ENCODE measurements around the gene SLAMF6. TPM values are rescaled to one million over a fixed set of nuclear protein-coding genes. Genes with fewer than 3 reads are reported as not detected.
"Not testable (repeated sequence)": the region's sequence is repeated elsewhere in the genome, so short reads cannot be mapped to it uniquely, and the experiment has no call there.

The SLAMF6 gene
- total RNA-seq, 3 donors from 2014 or later (not counting 1 experiment from before 2014, with no cell fraction given), result 66.7 to 88.2 (median 68.1) TPM

DNA sequence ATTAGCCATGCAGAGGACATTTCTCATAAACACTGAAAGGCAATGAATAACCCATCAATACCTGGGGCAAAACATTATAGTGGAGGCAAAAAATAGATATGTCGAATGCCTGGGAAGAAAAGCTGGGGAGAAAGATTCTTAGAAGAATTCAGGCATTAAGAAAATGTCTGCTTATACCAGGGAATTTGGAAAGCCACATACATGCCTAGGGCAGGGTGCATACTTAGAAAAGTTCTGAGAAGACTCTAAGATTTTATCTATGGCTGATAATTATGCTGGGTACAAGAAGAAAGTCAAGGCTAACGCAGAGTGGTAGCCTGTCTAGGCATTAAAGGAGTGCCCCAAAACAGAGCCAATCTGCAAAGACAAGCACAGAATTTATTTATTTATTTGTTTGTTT is 18.4 kb downstream of the SLAMF6 start:
- Mint-ChIP-seq H3K36me3 (peaks cover 30% of the 10 kb centered on the region), H3K9me3 (peaks cover 9 to 19% of the 10 kb centered on the region in 2 donors), H3K27ac (peak overlapping the region; percentile 57 to 93), H3K4me3 (no peak overlapping the region), H3K4me1 (peaks cover 58 to 82% of the 10 kb centered on the region in 2 donors), H3K27me3 (ENCODE audit: low read depth in 2 of 2) (no peaks in the 10 kb centered on the region)
- H3K9me3 ChIP-seq (ENCODE audit: control insufficient read depth, insufficient read depth, low read length), result peaks cover 4% of the 10 kb centered on the region
- DNase-seq (no peak), ATAC-seq (no peak)
- 94% methylated on average over 2 of the region's 2 CpGs for WGBS (ENCODE audit: insufficient coverage)
- H3K27me3 ChIP-seq (ENCODE audit: control insufficient read depth, insufficient read depth, low read length), result no peaks in the 10 kb centered on the region
- peaks cover 19% of the 10 kb centered on the region for H3K36me3 ChIP-seq (ENCODE audit: control insufficient read depth, insufficient read depth, low read length)
- TF ChIP-seq, protein P1, sequence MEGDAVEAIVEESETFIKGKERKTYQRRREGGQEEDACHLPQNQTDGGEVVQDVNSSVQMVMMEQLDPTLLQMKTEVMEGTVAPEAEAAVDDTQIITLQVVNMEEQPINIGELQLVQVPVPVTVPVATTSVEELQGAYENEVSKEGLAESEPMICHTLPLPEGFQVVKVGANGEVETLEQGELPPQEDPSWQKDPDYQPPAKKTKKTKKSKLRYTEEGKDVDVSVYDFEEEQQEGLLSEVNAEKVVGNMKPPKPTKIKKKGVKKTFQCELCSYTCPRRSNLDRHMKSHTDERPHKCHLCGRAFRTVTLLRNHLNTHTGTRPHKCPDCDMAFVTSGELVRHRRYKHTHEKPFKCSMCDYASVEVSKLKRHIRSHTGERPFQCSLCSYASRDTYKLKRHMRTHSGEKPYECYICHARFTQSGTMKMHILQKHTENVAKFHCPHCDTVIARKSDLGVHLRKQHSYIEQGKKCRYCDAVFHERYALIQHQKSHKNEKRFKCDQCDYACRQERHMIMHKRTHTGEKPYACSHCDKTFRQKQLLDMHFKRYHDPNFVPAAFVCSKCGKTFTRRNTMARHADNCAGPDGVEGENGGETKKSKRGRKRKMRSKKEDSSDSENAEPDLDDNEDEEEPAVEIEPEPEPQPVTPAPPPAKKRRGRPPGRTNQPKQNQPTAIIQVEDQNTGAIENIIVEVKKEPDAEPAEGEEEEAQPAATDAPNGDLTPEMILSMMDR (IDR thresholded peaks at IDR 0.05), result no peak
- intact Hi-C loops (cut with micrococcal nuclease), result no loop called here
- no peak overlapping the region for H3K4me3 ChIP-seq (ENCODE audit: low read length)
- H3K27ac ChIP-seq (ENCODE audit: low read length), result no peak overlapping the region
- peaks cover 16% of the 10 kb centered on the region for H3K4me1 ChIP-seq (ENCODE audit: control insufficient read depth, insufficient read depth, low read length)

DNA sequence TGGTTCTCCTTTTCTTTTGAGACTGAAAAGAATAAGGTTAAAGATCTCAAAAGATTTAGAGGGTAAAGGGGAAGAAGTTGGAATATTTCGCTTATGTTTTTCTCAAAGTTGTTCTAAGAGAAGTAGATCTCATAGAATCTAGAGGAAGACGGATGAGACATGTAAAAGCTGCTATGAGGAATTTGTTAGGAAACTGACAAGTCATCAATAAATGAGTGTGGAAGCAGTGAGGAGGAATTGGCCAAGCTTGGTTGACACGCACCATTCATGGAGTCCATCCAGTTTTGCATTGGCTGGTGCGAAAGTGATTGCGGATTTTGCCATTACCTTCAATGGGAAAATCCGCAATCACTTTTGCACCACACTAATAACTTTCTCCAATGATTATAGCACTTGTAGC is 20.0 kb downstream of the SLAMF6 start:
- no peak overlapping the region for H3K4me3 ChIP-seq (ENCODE audit: low read length)
- Mint-ChIP-seq H3K36me3 (peaks cover 45% of the 10 kb centered on the region), H3K27ac (peak overlapping the region; percentile 57 to 93), H3K27me3 (ENCODE audit: low read depth in 2 of 2) (no peaks in the 10 kb centered on the region), H3K4me1 (peaks cover 62 to 84% of the 10 kb centered on the region in 2 donors), H3K4me3 (peak overlapping the region; percentile 7), H3K9me3 (peaks cover 9 to 16% of the 10 kb centered on the region in 2 donors)
- over 99% methylated on average over 6 of the region's 6 CpGs for WGBS (ENCODE audit: insufficient coverage)
- TF ChIP-seq, protein P1 (IDR thresholded peaks at IDR 0.05), result no peak
- H3K9me3 ChIP-seq (ENCODE audit: control insufficient read depth, insufficient read depth, low read length), result peaks cover 4% of the 10 kb centered on the region
- H3K27ac ChIP-seq (ENCODE audit: low read length), result no peak overlapping the region
- intact Hi-C loops (cut with micrococcal nuclease), result no loop called here
- peaks cover 19% of the 10 kb centered on the region for H3K36me3 ChIP-seq (ENCODE audit: control insufficient read depth, insufficient read depth, low read length)
- H3K27me3 ChIP-seq (ENCODE audit: control insufficient read depth, insufficient read depth, low read length), result no peaks in the 10 kb centered on the region
- DNase-seq, result no peak
- H3K4me1 ChIP-seq (ENCODE audit: control insufficient read depth, insufficient read depth, low read length), result peaks cover 16% of the 10 kb centered on the region
- no peak for ATAC-seq

DNA sequence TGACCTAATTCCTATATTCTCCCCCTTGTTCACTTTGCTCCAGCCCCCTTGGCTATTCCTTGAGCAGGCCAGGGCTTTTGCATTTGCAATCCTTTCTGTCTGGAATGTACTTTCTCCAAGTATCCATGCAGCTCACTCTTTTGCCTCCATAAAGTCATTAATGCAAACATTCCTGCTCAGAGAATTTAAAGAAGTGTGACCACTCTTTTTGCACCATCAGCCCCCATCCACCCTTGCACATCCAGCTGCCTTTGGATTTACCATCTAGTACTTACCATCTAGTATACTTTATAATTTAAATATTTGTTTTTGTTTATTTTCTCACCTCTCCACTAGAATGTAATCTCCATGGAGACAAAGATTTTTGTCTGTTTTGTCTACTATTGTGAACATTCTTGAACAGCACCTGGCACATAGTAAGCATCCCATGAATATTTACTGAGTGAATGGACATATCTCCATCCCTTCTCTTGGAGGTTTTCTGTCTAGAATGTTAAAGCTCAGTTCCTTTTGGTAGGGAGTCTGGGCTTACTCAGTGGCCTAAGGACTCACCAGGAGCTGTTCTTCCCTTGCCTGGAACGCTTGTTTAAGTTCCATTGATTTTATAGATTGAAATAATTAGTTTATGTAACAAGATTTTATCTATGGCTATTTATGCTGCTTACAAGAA is 22.6 kb downstream of the SLAMF6 start:
- peaks cover 21% of the 10 kb centered on the region for H3K36me3 ChIP-seq (ENCODE audit: control insufficient read depth, insufficient read depth, low read length)
- no peaks in the 10 kb centered on the region for H3K27me3 ChIP-seq (ENCODE audit: control insufficient read depth, insufficient read depth, low read length)
- H3K4me3 ChIP-seq (ENCODE audit: low read length), result no peak overlapping the region
- H3K27ac ChIP-seq (ENCODE audit: low read length), result no peak overlapping the region
- TF ChIP-seq, protein P1 (IDR thresholded peaks at IDR 0.05), result no peak
- peaks cover 16% of the 10 kb centered on the region for H3K4me1 ChIP-seq (ENCODE audit: control insufficient read depth, insufficient read depth, low read length)
- no peaks in the 10 kb centered on the region for H3K27me3 Mint-ChIP-seq (ENCODE audit: low read depth in 2 of 2)
- intact Hi-C loops (cut with micrococcal nuclease), result no loop called here
- peaks cover 3% of the 10 kb centered on the region for H3K9me3 ChIP-seq (ENCODE audit: control insufficient read depth, insufficient read depth, low read length)
- ATAC-seq (no peak), DNase-seq (no peak)
- H3K36me3 Mint-ChIP-seq, result peaks cover 23% of the 10 kb centered on the region
- 95% methylated on average over 1 of the region's 1 CpG for WGBS (ENCODE audit: insufficient coverage)
- H3K4me1 Mint-ChIP-seq, result peaks cover 69 to 73% of the 10 kb centered on the region in 2 donors
- H3K27ac Mint-ChIP-seq, result peak overlapping the region; percentile 67 to 93
- H3K9me3 Mint-ChIP-seq, result peaks cover 0 to under 1% of the 10 kb centered on the region in 2 donors
- no peak overlapping the region for H3K4me3 Mint-ChIP-seq

DNA sequence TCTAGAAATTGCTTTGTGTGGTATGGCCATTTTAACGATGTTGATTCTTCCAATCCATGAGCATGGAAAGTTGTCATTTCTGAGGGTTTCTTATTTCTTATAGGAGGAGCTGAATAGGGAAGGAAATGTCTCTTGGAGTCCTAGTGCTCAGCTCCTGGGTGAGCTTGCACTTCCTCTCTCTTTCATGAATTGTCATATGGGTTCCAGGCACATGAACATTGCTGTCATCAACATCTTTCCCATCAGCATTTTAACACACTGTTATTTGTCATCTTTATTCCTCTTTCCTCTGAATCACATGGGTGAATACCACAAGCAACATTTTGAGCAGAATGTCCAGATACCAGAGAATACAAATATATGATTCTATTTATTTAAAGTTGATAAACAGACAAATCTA is 23.4 kb downstream of the SLAMF6 start:
- Histone ChIP-seq H3K4me1 (ENCODE audit: control insufficient read depth, insufficient read depth, low read length) (peaks cover 16% of the 10 kb centered on the region), H3K4me3 (ENCODE audit: low read length) (no peak overlapping the region), H3K27ac (ENCODE audit: low read length) (no peak overlapping the region), H3K27me3 (ENCODE audit: control insufficient read depth, insufficient read depth, low read length) (no peaks in the 10 kb centered on the region), H3K36me3 (ENCODE audit: control insufficient read depth, insufficient read depth, low read length) (peaks cover 27% of the 10 kb centered on the region), H3K9me3 (ENCODE audit: control insufficient read depth, insufficient read depth, low read length) (no peaks in the 10 kb centered on the region)
- ATAC-seq (no peak), DNase-seq (no peak)
- peak overlapping the region; percentile 67 to 93 for H3K27ac Mint-ChIP-seq
- no peaks in the 10 kb centered on the region for H3K9me3 Mint-ChIP-seq
- no peaks in the 10 kb centered on the region for H3K27me3 Mint-ChIP-seq (ENCODE audit: low read depth in 2 of 2)
- TF ChIP-seq, protein P1 (IDR thresholded peaks at IDR 0.05), result no peak
- intact Hi-C loops (cut with micrococcal nuclease), result no loop called here
- WGBS (ENCODE audit: insufficient coverage), result 86% methylated on average over 1 of the region's 1 CpG
- peaks cover 72 to 76% of the 10 kb centered on the region in 2 donors for H3K4me1 Mint-ChIP-seq
- H3K36me3 Mint-ChIP-seq, result peaks cover 21% of the 10 kb centered on the region
- H3K4me3 Mint-ChIP-seq, result no peak overlapping the region

DNA sequence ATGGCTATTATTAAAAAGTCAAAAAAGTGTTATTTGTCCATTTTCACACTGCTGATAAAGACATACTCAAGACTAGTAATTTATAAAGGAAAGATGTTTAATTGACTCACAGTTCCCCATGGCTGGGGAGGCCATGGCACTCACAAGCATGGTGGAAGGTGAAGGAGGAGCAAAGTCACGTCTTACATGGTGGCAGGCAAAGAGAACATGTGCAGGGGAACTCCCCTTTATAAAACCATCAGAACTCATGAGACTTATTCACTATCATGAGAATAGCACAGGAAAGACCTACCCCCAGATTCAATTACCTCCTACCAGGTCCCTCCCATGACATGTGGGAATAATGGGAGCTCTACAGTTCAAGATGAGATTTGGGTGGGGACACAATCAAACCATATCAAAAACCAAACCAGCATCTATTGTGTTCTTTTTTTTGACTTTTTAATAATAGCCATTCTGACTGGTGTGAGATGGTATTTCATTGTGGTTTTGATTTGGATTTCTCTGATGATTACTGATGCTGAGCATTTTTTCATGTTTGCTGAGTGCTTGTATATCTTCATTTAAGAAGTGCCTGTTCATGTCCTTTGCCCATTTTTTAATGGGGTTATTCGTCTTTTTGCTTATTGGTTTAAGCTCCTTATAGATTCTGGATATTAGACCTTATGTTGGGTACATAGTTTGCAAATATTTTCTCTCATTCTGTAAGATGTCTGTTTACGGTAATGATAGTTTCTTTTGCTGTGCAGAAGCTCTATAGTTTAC is 24.6 kb downstream of the SLAMF6 start:
- peaks cover 25% of the 10 kb centered on the region for H3K36me3 Mint-ChIP-seq
- H3K9me3 Mint-ChIP-seq; DNase-seq; H3K27ac ChIP-seq (ENCODE audit: low read length); ATAC-seq; H3K9me3 ChIP-seq (ENCODE audit: control insufficient read depth, insufficient read depth, low read length); H3K4me3 ChIP-seq (ENCODE audit: low read length); H3K27me3 Mint-ChIP-seq (ENCODE audit: low read depth in 2 of 2); H3K4me3 Mint-ChIP-seq; H3K27me3 ChIP-seq (ENCODE audit: control insufficient read depth, insufficient read depth, low read length); intact Hi-C loops (cut with micrococcal nuclease): not testable (repeated sequence)
- H3K27ac Mint-ChIP-seq, result peak overlapping the region; percentile 64 to 93
- H3K4me1 ChIP-seq (ENCODE audit: control insufficient read depth, insufficient read depth, low read length), result peaks cover 12% of the 10 kb centered on the region
- H3K36me3 ChIP-seq (ENCODE audit: control insufficient read depth, insufficient read depth, low read length), result peaks cover 38% of the 10 kb centered on the region
- 100% methylated on average over 2 of the region's 3 CpGs for WGBS (ENCODE audit: insufficient coverage)
- H3K4me1 Mint-ChIP-seq, result peaks cover 66 to 69% of the 10 kb centered on the region in 2 donors

All from natural killer cell (primary cell).